NCI-H748 treated with DMSO at 0.1 percent for 48 hours (cell line): ENCODE results near the gene SELENOS.

Source experiments
- DNase-seq: peaks from one replicate; lab custom pipeline; 2025; lab: John Stamatoyannopoulos, UW

SELENOS gene

DNA sequence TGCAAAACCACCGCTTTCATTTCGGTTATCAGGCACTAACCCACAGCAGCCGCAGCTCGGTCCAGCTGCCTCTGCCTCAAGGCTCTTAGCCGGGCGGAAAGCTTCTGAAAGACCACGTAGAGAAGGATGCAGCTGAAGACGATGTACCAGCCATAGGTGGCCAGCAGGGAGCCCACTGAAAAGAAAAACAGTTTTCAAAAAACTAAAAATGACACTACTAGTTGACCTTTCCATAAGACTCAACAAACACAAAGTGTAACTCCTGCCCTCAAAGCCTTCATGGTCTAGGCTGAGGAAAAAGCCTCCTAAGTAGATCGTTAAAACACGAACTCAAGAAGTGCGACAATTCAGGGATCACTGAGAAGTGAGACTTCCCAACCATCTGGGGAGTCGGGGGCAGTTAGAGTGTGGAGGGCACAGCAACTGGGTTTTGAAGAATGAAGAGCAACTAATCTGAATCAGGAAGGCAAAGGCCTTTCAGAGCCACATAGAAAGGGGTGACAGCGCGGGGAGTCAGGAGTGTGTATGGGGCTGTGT, 716 bp downstream of the SELENOS start:
- no peak for DNase-seq

DNA sequence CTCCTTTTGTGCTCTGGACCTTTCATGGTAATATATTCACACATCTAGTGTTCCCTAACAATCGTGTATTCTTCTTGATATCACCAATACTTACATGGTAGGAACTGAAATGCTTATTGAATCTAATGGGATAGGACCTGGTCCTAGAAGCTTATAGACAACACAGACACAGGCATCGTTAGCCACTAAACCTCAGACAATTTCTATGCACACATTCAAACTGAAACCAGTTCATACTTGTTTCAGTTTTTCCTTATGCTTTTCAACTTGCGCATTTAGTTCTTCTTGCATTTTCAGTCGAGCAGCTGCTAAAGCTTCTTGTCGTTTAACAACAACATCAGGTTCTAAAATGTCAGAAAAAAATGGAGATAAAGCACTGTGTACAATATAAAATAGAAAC, 2.3 kb downstream of the SELENOS start:
- no peak for DNase-seq

DNA sequence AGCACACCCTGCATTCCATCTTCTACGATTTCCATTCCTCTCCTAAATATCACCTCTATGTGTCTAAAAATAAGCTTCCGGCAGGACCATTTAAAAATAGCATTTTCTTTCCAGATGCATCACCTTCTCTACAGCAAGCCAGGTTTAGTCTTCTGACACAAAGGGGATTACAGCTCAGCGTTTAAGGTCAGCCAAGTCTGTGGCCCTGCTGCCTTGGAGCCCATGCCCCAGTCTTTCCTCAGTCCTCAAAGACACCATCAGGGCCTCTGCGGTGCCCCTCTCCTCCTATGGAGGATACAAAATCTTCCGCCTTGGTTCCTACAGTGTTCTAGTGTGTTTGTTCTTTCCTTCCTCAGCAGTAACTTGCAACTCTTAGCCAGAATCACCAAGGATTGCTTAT, 3.8 kb downstream of the SELENOS start:
- no peak for DNase-seq

DNA sequence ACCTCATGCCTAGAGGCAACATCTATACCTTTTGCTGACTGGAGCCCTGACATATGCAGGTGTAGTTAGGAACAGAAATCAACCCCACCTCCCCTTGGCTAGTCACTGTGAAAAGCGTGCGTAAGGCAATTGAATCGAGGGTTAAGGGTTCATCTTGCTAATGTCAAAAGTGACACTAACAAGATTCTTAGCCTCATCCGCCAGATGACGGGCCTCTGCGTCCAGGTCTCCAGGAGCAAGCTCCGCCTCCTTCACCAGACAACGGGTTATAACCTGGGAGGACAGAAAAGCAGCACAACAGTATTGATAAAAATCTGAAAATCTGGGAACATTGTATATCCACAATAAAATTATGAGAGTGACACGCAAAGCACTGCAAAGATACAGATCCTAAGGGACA, 4.7 kb downstream of the SELENOS start:
- DNase-seq = no peak

DNA sequence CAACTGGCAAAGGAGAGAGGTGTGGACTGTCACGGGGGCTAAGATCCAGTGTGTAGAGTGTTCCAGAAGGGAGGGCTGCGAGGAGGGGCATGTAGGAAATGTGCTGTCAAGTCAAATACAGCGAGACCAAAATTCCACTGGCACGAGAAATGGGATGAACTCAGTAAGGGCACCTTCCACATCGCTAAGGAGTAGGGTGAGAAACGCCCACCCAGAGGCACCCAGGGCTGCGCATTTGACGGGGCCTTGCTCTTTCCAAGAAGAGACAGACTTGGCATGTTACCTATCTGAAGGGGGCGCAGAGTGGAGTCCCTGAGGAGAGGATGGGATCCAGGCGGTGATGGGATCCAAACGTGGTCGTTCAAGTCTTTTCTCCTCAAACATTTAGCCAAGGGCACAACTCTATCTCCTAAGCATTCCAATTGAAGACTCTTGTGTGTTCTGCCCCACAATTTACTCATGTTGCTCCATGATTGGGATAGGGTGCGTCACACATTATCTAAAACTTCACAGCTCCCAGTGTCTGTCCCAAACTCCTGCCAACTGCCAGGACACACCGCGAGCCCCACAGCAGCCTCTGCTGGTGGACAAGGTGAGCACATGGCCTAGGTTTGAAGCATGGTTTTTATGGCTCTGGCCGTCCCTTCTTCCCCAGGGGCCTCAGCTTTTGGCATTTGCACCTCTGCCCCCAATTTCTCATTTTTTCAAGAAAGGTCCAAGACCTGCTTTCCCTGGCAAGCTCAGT, 7.6 kb downstream of the SELENOS start:
- no peak for DNase-seq

DNA sequence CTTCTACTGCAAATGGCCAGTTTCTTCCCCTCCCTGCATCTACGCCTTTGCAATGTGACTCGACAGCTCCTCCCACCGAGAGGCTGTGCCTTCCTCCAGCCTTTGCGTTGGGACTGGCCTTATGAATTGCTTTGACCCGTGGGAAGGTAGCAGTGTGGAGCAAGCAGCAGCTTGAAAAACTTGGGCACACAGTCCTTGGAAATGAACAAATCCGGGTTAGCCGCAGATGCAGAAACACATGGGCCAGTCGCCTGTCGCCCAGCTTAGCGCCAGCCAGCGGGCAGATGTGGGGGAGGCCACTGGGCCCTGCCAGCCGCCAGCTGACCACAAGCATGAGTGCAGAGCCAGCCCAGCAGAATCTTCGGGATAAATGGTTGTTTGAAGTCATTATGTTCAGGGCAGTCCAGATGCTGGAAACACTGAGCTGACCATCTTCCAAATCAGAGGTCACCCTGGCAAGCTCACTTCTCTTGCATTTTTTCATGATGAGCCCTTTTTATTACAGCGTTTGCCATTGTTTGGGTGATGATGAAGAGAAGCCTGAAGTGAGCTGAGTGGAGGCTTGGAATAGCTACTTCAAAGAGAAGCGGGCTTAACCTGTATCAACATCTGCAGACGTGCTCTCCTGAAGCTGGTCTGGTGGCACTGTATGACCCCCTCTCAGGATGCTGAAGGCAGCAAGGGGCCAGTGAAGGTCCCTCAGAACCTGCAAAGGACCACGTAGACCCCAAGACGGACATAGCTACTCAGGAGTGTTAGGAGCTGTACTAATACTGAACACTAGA, 9.8 kb downstream of the SELENOS start:
- no peak for DNase-seq

DNA sequence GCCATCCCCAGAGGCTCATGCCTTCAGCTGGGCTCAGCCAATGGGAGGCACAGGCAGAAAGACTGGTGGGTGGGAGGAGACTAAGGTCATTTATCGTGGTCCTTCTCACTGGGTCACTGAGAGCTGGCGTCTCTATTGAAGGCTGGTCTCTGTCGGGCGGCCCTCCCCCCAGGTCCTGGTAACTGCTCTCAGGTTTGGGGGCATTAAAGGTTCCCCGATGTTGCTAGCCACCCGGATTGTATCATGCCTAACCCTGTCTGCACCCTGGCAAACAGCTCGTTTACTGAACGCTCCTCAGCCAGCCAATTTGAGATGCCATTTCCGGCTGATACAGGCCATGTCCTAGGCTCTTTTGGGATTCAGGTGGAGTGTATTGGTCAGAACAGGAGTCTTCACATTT, 10.5 kb downstream of the SELENOS start:
- no peak for DNase-seq

DNA sequence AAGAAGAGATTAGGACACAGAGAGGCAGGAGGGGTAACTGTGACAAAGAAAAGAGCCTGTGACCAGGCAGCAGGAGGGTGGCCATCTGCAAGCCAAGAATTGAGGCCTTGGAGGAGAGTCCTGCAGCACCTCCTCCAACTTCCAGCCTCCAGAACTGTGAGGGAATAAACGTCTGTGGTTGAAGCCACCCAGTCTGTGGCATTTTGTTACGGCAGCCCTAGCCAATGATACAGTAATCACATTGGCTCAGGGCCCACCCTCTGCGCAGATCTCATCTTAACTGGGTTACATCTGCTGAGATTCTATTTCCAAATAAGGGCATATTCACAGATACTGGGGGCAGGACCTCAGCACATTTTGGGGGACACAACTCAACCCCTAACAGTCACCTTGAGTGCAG, 11.3 kb downstream of the SELENOS start:
- DNase-seq = no peak

DNA sequence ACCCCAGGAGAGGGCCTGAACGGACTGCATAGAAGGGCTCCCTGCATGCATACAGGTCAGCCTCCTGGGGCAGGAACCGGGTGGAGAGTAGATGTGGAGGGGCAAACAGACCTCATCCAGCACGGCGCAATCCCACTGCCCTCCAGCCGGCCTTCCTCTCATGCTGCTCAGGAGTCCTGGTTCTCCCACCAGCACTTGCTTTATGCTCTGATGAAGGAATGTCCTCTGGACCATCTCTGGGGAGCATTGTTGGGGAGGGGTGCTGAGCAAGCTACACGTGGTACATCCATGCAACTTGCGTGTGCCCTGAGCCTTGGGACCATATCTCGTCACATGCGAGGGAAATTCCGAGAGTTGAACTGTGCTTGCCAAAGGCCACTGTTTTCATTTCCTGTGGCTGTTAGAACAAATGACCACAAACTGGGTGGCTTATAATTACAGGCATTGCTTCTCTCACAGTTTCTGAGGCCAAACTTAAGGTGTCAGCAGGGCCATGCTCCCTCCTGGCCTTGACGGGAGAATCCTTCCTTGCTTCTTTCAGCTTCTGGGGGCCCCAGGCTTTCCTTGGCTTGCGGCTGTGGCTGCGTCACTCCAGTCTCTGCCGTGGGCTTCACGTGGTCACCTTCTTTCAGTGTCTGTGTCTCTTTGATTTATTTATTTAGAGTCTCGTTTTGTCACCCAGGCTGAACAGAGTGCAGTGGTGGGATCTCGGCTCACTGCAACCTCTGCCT, 12.2 kb downstream of the SELENOS start:
- no peak for DNase-seq

DNA sequence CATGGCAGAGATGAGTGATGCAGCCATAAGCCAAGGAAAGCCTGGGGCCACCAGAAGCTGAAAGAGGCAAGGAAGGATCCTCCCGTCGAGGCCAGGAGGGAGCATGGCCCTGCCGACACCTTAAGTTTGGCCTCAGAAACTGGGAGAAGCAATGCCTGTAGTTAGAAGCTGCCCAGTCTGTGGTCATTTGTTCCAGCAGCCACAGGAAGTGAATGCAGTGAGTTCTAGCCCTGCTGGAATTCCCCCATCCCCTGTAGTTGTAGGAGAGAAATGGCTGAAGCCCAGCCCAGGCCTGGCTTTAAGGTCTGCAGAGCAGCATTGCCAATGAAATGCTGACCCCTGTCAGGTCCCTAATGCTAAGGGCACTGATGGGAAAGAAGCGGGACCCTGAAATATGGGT, 13.3 kb downstream of the SELENOS start:
- DNase-seq = no peak

DNA sequence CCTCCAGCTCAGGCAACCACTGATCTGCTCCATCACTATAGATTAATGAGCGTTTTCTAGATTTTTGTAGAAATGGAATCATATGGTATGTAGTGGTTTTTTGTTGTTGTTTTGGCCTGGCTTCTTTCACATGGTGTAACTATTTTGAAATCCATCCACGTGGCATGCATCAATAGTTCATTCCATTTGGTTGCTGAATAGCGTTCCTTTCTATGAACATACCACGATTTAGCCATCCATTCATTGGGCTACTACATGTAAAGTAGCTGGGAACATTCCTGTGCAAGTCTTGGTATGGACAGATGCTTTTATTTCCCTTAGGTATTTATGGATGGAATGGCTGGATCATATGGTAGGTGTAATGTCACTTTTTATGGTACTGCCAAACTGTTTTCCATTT, 14.7 kb downstream of the SELENOS start:
- DNase-seq = no peak

DNA sequence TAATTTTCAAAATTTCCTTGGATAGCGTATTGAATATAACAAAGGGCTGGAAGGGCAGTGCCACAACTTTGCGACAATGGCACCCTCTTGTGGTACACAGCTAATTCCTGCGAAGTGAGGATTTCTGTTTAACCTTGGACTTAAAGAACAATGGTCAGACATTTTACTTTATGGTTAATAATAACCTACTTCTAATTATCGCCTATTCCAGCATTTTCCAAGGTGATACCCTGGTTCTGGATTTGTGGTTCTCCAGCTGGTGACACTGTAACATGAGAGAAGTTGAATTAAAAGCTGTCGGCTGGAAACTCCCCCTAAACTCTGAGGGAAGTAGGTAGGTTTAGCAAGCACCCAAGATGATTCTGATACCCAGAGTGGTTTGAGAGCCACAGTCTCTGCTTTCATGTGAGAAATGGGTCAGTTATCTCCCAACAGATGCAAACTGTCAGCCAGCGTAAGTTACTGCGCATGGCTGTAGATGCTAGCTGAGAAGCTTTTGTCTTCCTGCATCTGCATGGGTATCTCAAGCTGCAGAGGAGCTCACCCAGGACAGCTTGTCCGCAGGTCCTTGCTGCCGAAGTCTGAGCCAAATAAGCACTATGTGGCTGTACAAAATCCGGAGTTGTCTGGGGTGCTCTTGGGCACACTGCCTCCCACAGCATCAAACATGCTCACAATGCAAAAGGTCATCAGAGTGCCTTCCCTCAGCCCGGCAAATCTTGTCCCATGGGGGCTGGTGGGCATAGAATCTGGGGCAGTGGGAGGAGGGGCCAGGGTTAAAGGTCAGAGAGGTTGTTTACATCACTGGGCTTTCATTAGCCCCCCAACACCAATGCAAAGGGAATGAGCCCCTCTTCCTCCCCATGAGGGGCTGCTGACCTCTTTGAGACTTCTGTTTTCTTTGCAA, 18.8 kb downstream of the SELENOS start:
- DNase-seq = peak; percentile 9

DNA sequence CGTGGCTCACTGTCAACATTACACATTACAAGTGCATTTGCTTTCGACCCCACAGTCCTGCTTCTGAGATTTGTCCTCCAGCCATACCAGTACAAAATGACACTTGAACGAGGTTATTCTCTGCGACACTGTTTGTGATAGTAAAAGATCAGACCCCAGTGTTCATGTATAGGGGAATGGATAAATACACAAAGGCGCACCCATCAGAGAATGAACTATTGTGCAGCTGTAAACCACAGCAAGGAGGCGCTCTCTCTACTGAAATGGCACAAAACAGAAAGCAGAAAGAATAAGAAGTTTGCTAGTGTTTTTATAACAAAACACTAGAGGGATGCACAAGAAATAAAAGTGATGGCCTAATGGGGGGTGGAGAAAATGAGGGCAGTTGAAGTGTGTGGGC, 20.5 kb downstream of the SELENOS start:
- no peak for DNase-seq

DNA sequence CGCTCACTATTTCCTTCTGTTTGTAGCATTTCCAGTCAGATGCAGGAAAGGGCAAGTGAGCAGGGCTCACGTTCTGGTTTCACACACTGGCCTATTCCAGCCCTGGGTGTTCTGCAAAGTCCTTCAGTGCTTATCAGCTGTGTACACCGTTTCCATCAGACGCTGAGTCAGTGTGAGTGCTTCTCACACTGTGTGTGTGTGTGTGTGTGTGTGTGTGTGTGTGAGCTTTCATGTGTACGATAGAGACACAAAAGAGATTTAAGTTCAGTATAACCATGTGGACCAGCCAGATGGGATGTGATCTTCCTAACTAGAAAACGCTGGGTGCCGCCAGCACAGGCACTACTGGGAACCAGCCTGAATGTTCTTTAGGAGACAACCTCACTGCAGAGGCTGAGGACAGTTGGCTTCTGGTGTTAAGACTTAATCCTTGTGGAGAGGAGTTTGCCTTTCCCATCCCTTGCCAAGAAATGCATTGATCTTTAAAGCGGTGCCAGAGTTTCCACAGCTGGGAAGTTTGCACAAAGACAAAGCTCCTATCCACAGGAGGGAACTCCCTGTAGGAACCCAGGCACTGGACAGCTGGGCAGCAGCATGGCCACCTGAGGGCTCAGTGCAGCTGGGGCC, 21.6 kb downstream of the SELENOS start:
- DNase-seq = no peak

DNA sequence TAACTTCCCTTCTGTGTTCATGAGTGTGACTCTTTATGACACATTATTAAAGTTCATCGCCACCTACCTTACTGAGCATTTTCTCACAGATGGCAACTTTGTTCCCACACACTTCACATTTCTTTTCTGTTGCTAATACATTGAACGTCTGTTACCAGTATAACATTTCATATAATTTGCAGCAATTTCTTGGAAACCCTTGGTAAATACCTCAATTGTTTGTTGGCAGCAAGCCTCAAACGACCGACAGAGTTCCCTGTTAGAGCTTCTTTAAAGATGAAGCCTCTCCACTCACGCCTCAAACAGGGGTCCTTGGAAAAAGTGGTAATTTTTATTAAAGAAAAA, 22.3 kb downstream of the SELENOS start:
- DNase-seq = no peak

DNA sequence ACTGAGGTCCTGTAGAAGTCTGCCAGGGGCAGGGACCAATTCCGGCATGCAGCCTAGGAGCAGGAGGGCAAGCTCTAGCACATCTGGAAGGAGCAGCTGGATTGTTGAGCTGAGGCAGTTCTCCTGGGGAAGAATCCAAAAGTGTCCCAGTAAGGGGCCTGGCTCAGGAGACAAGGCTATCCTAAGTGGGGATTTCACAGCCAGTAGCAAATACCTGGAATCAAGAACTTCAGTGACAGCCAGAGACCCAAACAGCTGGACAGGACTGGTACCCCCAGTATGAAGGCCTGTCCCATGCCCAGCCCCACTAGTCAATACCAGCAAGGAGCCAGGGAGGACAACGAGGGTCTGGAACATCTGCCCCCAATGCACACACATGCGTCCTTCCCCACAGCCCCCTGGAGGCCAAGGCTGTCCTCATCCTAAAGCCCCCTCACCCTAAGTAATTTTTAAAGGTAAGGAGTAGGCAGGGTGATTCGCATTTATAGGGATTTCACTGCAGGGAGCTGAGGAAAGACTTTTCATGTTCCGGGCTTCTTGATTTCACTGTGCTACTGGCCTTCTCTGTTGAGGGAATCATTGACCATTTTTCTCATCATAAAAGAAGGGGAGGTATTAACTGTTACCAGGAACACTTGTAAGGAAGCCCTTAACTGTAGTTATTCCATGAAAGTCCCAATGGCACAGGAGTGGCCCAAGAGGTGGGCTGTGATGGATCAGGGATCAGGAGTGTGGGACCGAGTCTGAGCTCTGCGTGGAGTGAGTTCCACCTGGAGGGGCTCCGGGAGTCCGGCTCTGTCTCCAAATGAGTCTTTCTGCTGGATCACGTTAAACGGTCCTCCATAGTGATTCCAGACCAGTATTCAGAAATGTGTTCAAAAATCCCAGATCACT, 22.9 kb downstream of the SELENOS start:
- DNase-seq = no peak

DNA sequence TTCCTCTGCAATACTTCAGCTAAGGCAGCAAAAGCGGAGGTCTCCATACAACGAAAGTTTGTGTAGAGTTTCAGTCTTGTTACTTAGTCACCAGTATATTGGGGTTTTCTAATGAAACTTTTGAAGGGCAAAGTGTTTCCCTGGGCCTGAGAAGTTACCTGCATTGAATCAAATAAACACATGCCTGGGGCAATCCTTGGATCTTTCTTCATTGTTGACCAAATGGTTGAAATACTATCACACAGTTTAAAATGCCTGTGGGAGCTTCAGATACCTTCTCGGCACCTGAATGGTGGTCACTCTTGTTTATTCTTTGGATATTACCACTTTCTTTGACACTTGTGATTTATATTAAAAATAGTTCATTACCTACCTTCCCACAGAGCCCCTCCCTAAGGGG, 24.4 kb downstream of the SELENOS start:
- DNase-seq = no peak

DNA sequence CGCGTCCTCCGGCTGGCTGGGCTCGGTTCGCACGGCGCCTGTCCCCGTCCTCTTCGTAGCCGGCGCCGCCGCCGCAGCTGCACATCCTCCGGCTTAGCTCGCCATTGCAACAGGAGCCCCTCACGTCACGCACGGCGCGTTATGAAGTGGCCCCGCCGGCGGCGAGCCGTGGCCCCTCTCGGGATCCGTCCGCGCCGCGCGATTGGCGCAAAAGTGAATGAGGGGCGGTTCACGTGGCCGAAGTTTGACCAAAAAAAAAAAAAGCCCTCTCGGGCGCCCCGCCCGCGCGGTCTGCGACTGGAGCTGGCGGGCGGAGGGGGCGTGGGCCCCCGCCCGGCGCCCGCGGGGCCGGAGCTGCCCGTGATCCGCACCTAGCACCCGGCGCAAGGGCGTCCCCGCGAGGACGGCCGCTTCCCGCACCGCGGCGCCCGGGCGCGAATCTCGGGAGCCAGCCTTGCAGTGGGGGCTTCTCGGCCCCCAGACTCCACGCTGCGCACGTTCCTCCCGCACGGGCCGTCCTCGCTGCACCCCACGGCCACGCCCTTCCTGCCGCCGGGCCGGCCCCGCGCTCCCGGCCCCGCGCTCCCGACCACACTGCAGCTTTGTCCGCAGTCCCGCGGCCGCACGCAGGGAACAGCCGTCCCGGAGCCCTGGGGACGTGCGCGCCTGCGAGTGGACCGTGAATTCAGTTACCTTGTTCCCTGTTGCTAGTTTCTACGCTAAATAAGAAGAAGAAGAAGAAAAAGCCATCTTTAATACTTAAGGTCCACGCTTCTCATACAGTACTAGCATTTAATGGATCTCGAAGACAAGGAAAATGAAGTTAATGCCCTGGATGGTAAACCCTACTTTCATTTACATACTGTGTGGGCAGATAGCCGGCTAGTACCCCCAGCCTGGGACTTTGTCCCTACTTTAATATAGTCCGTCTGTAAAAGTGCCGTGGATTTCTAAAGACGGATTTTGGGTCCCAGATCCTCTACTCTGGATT, 25.2 kb downstream of the SELENOS start, which contains the start of gene CHSY1:
Gene CHSY1 (minus strand): TSS at position 219 of the 991 bp plus-strand sequence. CDS start 592 bp downstream, outside the sequence.
- peak; percentile 12 for DNase-seq
